Measurements from ENCODE around the gene IDH3B.

The IDH3B gene

DNA sequence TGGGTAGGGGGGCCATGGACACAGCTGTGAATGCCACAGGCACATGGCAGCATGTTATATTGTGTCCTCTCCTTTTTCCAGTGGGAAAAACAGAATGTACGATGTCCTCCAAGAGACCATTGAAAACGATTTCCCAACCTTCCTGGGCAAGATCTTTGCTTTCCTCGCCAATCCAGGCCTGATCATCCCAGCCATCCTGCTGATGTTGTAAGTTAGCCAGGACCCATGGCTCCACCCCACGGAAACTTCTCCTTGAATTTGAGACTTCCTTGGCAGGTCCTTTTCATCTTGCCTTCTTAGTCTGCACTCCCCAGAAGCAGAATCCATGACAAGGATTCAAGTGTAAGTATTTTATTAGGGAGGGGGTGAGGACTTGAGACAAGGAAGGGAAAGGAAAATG is 39.8 kb downstream of the IDH3B start:
- no peak for DNase-seq (ENCODE audit: extremely low read depth in 1 of 2, low read depth in 1 of 2)

DNA sequence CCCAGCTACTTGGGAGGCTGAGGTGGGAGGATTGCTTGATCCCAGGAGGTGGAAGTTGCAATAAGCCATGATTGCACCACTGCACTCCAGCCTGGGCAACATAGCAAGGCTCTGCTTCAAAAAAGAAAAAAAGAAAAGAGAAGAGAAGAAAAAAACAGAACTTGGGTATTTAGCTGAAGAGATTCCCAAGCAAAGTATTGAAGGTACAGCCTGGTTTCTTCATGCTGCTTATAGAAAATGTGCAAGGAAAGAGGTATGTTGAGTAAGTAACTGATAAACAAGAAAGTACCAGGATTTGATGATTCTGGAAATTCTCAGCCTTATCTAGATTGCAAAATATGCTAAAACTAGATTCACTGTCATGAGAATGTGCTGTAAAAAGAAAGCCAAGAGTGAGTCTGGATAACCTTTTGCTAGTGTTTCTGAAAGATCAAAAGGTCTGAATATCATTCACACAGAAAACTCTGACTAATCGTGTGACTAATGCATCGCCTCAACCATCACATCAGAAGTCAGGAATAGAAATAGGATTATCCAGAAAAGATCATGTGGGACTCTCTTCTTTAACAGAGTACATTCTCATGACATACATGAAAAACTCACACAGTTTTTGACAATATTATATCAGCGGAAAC is 43.9 kb downstream of the IDH3B start:
- DNase-seq (ENCODE audit: extremely low read depth in 1 of 2, low read depth in 1 of 2) = no peak

- DNase-seq (ENCODE audit: extremely low read depth in 1 of 2, low read depth in 1 of 2) = no peak
These were observed 44.7 kb downstream of the IDH3B start for GRCh38 chr20:2619337-2619736.

DNA sequence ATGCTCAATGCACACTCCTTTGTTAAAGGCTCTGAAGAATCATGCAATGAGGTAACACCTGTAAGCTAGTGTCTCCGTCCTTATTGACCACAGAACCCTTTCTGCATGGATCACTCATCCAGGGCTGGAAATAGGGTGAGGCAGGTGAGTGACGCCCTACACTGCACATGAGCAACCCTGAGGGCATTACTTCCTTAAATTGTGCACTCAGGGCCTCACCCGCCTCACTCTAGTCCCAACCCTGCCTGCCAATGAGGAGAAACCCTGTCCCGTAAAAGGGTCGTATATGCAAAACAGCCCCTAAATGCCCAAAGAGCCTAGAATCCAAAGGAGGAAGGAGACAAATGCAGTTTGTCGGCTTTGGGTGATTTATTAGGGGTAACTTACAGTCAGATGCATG is 45.2 kb downstream of the IDH3B start:
- no peak for DNase-seq (ENCODE audit: extremely low read depth in 1 of 2, low read depth in 1 of 2)

GRCh38 chr20:2617099-2617714 is 46.8 kb downstream of the IDH3B start:
- DNase-seq (ENCODE audit: extremely low read depth in 1 of 2, low read depth in 1 of 2) = no peak

DNA sequence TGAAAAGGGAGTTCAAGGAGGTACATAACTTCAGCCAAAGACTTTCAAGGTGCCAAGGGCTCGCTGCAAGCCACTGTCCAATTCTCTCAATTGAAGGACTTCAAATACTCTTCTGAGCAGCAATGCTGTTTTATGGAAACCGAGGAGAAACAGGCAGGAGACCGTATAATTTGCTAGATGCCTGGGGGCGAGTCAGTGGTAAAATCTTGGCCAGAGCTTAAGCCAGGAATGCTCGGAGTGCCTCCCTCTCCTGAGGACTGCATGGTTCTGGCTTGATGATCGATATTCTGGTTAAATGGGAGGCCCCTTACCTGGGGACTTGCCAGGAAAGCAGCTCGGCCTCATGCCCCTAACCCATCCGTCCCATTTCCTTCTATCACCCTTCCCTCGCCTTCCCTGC is 47.4 kb downstream of the IDH3B start:
- no peak for DNase-seq (ENCODE audit: extremely low read depth in 1 of 2, low read depth in 1 of 2)

DNA sequence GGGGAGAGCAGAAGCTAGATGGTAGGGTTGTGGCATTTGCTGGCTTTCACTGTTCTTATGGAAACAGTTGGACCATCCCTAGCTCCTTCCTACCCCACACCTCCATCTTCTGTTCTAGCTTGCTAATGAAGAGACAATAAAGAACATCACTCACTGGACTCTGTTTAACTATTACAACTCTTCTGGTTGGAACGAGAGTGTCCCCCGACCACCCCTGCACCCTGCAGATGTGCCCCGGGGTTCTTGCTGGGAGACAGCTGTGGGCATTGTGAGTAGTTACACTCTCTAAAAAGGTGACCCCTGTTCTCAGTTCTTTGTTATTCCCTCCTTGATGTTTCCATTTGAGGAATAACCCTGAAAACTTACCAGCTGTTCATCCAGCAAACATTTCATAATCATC is 51.9 kb downstream of the IDH3B start:
- no peak for DNase-seq (ENCODE audit: extremely low read depth in 1 of 2, low read depth in 1 of 2)

DNA sequence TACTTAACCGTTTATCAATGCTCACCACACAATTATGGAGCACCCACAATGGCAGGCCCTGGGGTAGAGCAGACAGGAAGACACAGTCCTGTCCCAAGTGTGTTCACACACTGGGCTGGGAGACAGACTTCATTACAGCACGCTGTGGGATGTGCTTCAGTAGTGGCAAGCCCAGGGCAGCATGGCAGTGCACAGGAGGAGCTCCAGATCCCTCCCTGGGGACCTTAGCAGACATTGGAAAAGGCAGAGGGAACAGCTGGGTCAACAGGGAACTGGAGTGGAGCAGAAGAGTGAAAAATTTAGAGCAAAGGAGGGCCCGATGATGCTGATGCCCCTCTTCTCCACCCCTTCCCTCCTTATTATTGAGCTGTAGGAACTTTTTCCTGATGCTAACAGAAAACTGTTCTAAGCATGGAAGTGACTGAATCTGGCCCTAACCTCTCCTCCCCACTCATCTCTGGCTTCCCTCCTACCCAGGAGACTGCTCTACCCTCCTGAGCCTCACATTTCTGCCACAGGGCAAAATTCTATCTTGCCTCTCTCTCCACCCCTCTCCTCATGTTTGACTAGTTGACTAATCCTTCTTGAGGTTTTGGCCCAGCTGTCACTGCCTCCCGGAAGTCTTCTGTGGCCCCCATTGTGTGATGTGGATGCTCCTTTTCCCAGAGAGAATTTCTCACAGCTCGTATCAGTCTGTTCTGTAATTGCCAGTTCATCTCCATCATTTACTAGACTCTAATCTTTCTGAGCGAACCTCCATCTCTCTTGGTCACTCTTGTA is 52.9 kb downstream of the IDH3B start:
- no peak for DNase-seq (ENCODE audit: extremely low read depth in 1 of 2, low read depth in 1 of 2)

DNA sequence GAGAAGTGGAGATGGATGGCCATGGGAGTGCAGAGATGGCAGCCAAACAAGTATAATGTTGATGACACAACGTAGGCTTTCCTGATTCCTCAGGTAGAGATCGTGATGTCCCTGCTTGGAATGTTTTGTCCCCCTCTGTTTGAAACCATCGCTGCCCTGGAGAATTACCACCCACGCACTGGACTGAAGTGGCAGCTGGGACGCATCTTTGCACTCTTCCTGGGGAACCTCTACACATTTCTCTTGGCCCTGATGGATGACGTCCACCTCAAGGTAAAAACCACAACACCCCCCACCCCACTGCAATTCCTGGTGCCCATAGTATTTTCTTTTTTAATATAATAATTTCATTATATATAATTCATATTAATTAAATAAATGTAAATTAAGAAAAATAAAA is 53.7 kb downstream of the IDH3B start:
- DNase-seq (ENCODE audit: extremely low read depth in 1 of 2, low read depth in 1 of 2) = no peak

Data from stimulated activated CD8-positive, alpha-beta memory T cell treated with anti-CD3 and anti-CD28 coated beads, Interleukin-7, amount 100 ng/mL, for 48 hours (primary cell).